Measurements from ENCODE around the gene RPLP1. TPM values are rescaled to one million over a fixed set of nuclear protein-coding genes. Genes with fewer than 3 reads are reported as not detected.
A peak's percentile ranks its signal among the peaks of the same experiment; 100 is the strongest.

Gene RPLP1
- polyA plus RNA-seq, 1 donor (not counting 4 experiments of a cell fraction or from before 2014, with no cell fraction given), result 755 TPM

DNA sequence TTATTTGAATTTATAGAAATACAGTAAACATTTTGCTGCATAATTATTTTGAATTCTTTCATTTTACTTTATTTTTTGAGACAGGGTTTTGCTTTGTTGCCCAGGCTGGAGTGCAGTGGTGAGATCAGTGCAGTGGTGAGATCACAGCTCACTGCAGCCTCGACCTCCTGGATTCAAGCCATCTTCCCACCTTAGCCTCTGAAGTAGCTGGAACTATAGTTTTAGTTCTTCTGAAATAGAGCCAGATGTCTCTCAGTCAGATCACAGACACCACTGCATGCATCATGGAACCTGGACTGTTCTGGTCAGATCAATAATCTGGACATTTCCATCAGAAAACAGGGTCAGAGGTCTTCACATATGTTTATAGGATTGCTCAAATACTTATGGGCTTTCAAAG, 7.9 kb downstream of the RPLP1 start:
- no peak overlapping the region for H3K27ac ChIP-seq (ENCODE audit: control insufficient read depth, insufficient read depth, low read length)
- no peak overlapping the region for H3K9ac ChIP-seq (ENCODE audit: control insufficient read depth, extremely low read depth, insufficient read depth, low read length)
- no peak overlapping the region for H2AFZ ChIP-seq (ENCODE audit: control insufficient read depth, low read length)
- H3K36me3 ChIP-seq (ENCODE audit: control insufficient read depth in 2 of 2, extremely low read depth in 1 of 2, insufficient read depth in 2 of 2, low read length in 2 of 2), result peaks cover 7 to 20% of the 10 kb centered on the region in 2 experiments
- DNase-seq (ENCODE audit: low read depth, low spot score), result no peak
- no peaks in the 10 kb centered on the region for H3K9me3 ChIP-seq (ENCODE audit: control insufficient read depth, low read depth, low read length)
- dilution Hi-C loops (cut with MboI; ENCODE audit: extremely low pct_ligation_motif_present, low sequenced_read_pairs), result no loop called here
- H3K4me1 ChIP-seq (ENCODE audit: control insufficient read depth, extremely low read depth, insufficient read depth, low read length), result peaks cover 20% of the 10 kb centered on the region
- no peaks in the 10 kb centered on the region for H3K27me3 ChIP-seq (ENCODE audit: control insufficient read depth, extremely low read depth, insufficient read depth, low read length)
- H3K9me1 ChIP-seq (ENCODE audit: control insufficient read depth, extremely low read depth, insufficient read depth, low read length), result peaks cover 3% of the 10 kb centered on the region
- H3K4me3 ChIP-seq (ENCODE audit: control insufficient read depth in 2 of 3, extremely low read depth in 1 of 3, insufficient read depth in 2 of 3, low read depth in 1 of 3, low read length in 3 of 3), result no peak overlapping the region
- H3K79me2 ChIP-seq (ENCODE audit: control insufficient read depth, insufficient read depth, low read length), result peaks cover 3% of the 10 kb centered on the region
- TF ChIP-seq CTCF (optimal IDR thresholded peaks at IDR 0.05 in 1 of 3, IDR thresholded peaks at IDR 0.05 in 1 of 3, conservative IDR thresholded peaks at IDR 0.05 in 1 of 3; ENCODE audit: extremely low read depth in 1 of 3, insufficient read depth in 2 of 3, low read length in 3 of 3), result no peak
- TF ChIP-seq EZH2 (IDR thresholded peaks at IDR 0.05; ENCODE audit: low read length), result no peak
- no peak for FAIRE-seq
- no peak overlapping the region for H3K4me2 ChIP-seq (ENCODE audit: control insufficient read depth, extremely low read depth, insufficient read depth, low read depth, low read length)
- peaks cover 10% of the 10 kb centered on the region for H4K20me1 ChIP-seq (ENCODE audit: control insufficient read depth, extremely low read depth, insufficient read depth, low read length)

DNA sequence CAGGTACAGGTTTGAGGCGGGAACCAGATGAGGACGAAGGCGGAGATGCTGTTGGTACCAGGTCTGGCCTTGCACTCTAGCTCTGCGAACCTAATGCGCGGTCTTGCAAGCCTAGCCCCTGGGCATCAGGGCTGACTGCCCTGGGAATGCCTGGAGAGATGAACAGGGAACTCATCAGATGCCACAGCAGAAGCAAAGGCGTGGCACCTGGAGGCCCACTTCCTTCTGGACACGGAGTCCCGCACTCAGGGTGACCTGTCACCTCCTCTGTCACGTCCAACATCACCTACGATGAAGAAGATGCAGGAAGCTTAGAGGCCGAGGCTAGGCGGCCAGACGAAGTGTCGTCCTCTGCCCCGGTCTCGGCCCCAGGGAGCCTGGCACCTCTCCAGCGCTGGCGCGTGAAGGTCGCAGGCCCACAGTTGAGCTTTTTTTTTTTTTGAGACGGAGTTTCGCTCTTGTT, 9.4 kb downstream of the RPLP1 start:
- H2AFZ ChIP-seq (ENCODE audit: control insufficient read depth, low read length), result peak overlapping the region; percentile 95
- H3K4me3 ChIP-seq (ENCODE audit: control insufficient read depth in 2 of 3, extremely low read depth in 1 of 3, insufficient read depth in 2 of 3, low read depth in 1 of 3, low read length in 3 of 3), result peak overlapping the region; percentile 33 to 79 (median 75)
- dilution Hi-C loops (cut with MboI; ENCODE audit: extremely low pct_ligation_motif_present, low sequenced_read_pairs), result no loop called here
- H3K9ac ChIP-seq (ENCODE audit: control insufficient read depth, extremely low read depth, insufficient read depth, low read length), result peak overlapping the region; percentile 93
- H4K20me1 ChIP-seq (ENCODE audit: control insufficient read depth, extremely low read depth, insufficient read depth, low read length), result no peaks in the 10 kb centered on the region
- H3K27me3 ChIP-seq (ENCODE audit: control insufficient read depth, extremely low read depth, insufficient read depth, low read length), result no peaks in the 10 kb centered on the region
- H3K9me3 ChIP-seq (ENCODE audit: control insufficient read depth, low read depth, low read length), result no peaks in the 10 kb centered on the region
- no peak for DNase-seq (ENCODE audit: low read depth, low spot score)
- H3K79me2 ChIP-seq (ENCODE audit: control insufficient read depth, insufficient read depth, low read length), result no peaks in the 10 kb centered on the region
- H3K36me3 ChIP-seq (ENCODE audit: control insufficient read depth in 2 of 2, extremely low read depth in 1 of 2, insufficient read depth in 2 of 2, low read length in 2 of 2), result peaks cover 0 to 5% of the 10 kb centered on the region in 2 experiments
- no peaks in the 10 kb centered on the region for H3K9me1 ChIP-seq (ENCODE audit: control insufficient read depth, extremely low read depth, insufficient read depth, low read length)
- H3K4me2 ChIP-seq (ENCODE audit: control insufficient read depth, extremely low read depth, insufficient read depth, low read depth, low read length), result peak overlapping the region; percentile 97
- peaks cover 17% of the 10 kb centered on the region for H3K4me1 ChIP-seq (ENCODE audit: control insufficient read depth, extremely low read depth, insufficient read depth, low read length)
- FAIRE-seq, result no peak
- TF ChIP-seq EZH2 (IDR thresholded peaks at IDR 0.05; ENCODE audit: low read length) (no peak), CTCF (optimal IDR thresholded peaks at IDR 0.05 in 1 of 3, IDR thresholded peaks at IDR 0.05 in 1 of 3, conservative IDR thresholded peaks at IDR 0.05 in 1 of 3; ENCODE audit: extremely low read depth in 1 of 3, insufficient read depth in 2 of 3, low read length in 3 of 3) (no peak)
- H3K27ac ChIP-seq (ENCODE audit: control insufficient read depth, insufficient read depth, low read length), result peak overlapping the region; percentile 97
